ENCODE results near the gene PLCB1. TPM values are rescaled to one million over a fixed set of nuclear protein-coding genes. Genes with fewer than 3 reads are reported as not detected.

The PLCB1 gene
- total and polyA plus RNA-seq, 7 experiments from 2014 or later, result 0.56 to 17.6 (median 2.3) TPM

DNA sequence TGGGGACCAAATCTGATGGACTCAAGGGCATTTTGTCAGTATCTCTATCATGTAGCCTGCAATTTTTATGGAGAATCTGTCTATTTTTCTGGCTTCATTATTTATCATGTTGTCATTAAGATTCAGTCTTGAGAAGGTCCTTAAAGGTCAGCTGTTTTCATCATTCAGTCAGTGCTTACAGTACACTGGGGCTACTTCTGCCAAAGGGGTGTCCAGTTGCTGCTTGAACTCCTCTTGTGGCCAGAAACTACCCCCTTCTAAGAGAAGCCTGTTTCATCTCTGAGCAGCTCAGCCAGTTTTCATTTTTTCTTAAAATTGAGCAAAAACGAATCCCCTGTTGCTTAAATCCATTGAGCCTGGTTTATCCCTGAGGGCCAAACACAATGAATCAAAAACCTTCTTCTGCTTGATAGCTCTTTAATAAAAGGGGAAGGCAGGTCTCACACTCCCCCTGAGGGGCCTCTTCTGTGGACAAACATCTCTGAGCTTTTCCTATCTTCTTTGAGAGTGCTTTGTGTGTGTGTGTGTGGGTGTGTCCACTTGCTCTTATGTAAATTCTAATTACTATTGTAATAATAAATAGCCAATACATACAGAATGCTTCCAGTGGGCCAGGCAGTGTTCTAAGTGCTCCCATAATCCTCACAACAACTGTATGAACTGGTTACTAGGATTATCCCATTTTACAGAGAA lies 172.2 kb downstream of the PLCB1 start:
- no peak overlapping the region for H3K27ac ChIP-seq (ENCODE audit: low read depth, low read length)
- no peak overlapping the region for H3K4me3 Mint-ChIP-seq
- peaks cover 0 to 8% of the 10 kb centered on the region in 2 donors for H3K4me1 ChIP-seq (ENCODE audit: control insufficient read depth in 2 of 2, insufficient read depth in 2 of 2, low read length in 2 of 2)
- intact Hi-C loops (cut with micrococcal nuclease), result loop anchor here (10.0 kb wide), 2 partner anchors 369 to 421 kb away; no protein-coding TSS in a partner anchor
- H3K27ac Mint-ChIP-seq, result no peak overlapping the region
- ATAC-seq (no peak), DNase-seq (no peak)
- H3K36me3 Mint-ChIP-seq, result no peaks in the 10 kb centered on the region
- no peaks in the 10 kb centered on the region for H3K9me3 ChIP-seq (ENCODE audit: control insufficient read depth in 2 of 3, low read length in 3 of 3)
- H3K27me3 Mint-ChIP-seq, result peaks cover 0 to 2% (median 0%) of the 10 kb centered on the region in 5 donors
- no peaks in the 10 kb centered on the region for H3K27me3 ChIP-seq (ENCODE audit: control insufficient read depth in 2 of 2, insufficient read depth in 2 of 2, low read length in 2 of 2)
- H3K4me3 ChIP-seq (ENCODE audit: low read length), result no peak overlapping the region
- H3K9me3 Mint-ChIP-seq, result peaks cover 0 to 6% (median 0%) of the 10 kb centered on the region in 11 donors
- CTCF ChIA-PET, result no interaction called here
- POLR2A ChIA-PET, result no interaction called here
- H3K4me1 Mint-ChIP-seq, result peaks cover 0 to 8% (median 0%) of the 10 kb centered on the region in 7 donors
- no peaks in the 10 kb centered on the region for H3K36me3 ChIP-seq (ENCODE audit: control insufficient read depth in 2 of 3, insufficient read depth in 3 of 3, low read length in 3 of 3)

DNA sequence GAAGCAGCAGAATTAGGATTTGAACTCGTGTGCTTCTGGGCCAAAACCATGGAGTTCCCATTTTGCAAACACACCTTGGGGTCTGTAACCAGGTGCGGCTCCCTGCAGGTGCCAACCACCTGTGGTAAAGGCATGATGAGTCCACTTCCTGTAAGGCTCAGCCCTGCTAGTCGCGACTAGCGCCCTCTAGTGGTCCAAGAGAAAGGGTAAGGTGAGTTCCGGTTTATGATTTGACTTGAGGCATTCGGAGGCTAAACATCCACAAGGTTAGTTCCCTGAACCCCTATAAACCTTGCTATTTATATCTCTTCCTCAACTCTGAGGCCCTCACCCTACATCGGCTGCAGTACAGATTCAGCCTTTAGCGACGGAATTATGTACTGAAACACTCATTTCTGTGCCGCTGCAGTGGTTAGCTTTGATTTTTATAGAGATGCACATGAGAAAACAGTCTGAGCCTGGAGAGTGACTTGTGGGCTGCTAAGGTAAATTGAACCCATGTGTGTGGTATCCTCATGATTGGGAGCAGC lies 173.4 kb downstream of the PLCB1 start:
- Mint-ChIP-seq H3K9me3 (no peaks in the 10 kb centered on the region), H3K27me3 (no peaks in the 10 kb centered on the region), H3K4me1 (peaks cover 0 to 8% (median 0%) of the 10 kb centered on the region in 7 donors), H3K36me3 (no peaks in the 10 kb centered on the region), H3K4me3 (peak overlapping the region in 2 of 10 donors; percentile 28 to 45), H3K27ac (no peak overlapping the region)
- peak; percentile 36 to 78 (median 64) for DNase-seq
- ChIA-PET CTCF (no interaction called here), POLR2A (no interaction called here)
- Histone ChIP-seq H3K27me3 (ENCODE audit: control insufficient read depth in 2 of 2, insufficient read depth in 2 of 2, low read length in 2 of 2) (no peaks in the 10 kb centered on the region), H3K27ac (ENCODE audit: low read depth, low read length) (no peak overlapping the region), H3K9me3 (ENCODE audit: control insufficient read depth in 2 of 3, low read length in 3 of 3) (no peaks in the 10 kb centered on the region), H3K4me1 (ENCODE audit: control insufficient read depth in 2 of 2, insufficient read depth in 2 of 2, low read length in 2 of 2) (peaks cover 0 to 8% of the 10 kb centered on the region in 2 donors), H3K4me3 (ENCODE audit: low read length) (no peak overlapping the region), H3K36me3 (ENCODE audit: control insufficient read depth in 2 of 3, insufficient read depth in 3 of 3, low read length in 3 of 3) (no peaks in the 10 kb centered on the region)
- intact Hi-C loops (cut with micrococcal nuclease), result loop anchor here (1.0 to 10.0 kb wide), 4 partner anchors 173 to 419 kb away; partner anchors contain the start of gene PLCB1 (in 1 of the 2)
- peak; percentile 95 for ATAC-seq

- peaks cover 0 to 8% (median 0%) of the 10 kb centered on the region in 7 donors for H3K4me1 Mint-ChIP-seq
- Histone ChIP-seq H3K4me1 (ENCODE audit: control insufficient read depth in 2 of 2, insufficient read depth in 2 of 2, low read length in 2 of 2) (peaks cover 0 to 8% of the 10 kb centered on the region in 2 donors), H3K36me3 (ENCODE audit: control insufficient read depth in 2 of 3, insufficient read depth in 3 of 3, low read length in 3 of 3) (no peaks in the 10 kb centered on the region), H3K4me3 (ENCODE audit: low read length) (no peak overlapping the region), H3K9me3 (ENCODE audit: control insufficient read depth in 2 of 3, low read length in 3 of 3) (no peaks in the 10 kb centered on the region), H3K27me3 (ENCODE audit: control insufficient read depth in 2 of 2, insufficient read depth in 2 of 2, low read length in 2 of 2) (no peaks in the 10 kb centered on the region), H3K27ac (ENCODE audit: low read depth, low read length) (no peak overlapping the region)
- H3K4me3 Mint-ChIP-seq, result no peak overlapping the region
- intact Hi-C loops (cut with micrococcal nuclease), result loop anchor here (10.0 kb wide), 2 partner anchors 372 to 418 kb away; no protein-coding TSS in a partner anchor
- H3K27me3 Mint-ChIP-seq, result no peaks in the 10 kb centered on the region
- no peaks in the 10 kb centered on the region for H3K36me3 Mint-ChIP-seq
- ChIA-PET POLR2A (no interaction called here), CTCF (interaction anchor here (0.6 to 1.3 kb wide), 4 partner anchors 9 to 176 kb away, joined by 3 to 5 read pairs (median 3); no protein-coding TSS in a partner anchor)
- no peak for DNase-seq
- no peaks in the 10 kb centered on the region for H3K9me3 Mint-ChIP-seq
- ATAC-seq, result no peak
- H3K27ac Mint-ChIP-seq, result no peak overlapping the region
Observed at GRCh38 chr20:8306937-8307336, 174.9 kb downstream of the PLCB1 start.

- POLR2A ChIA-PET, result no interaction called here
Observed at GRCh38 chr20:8309634-8310033, 177.6 kb downstream of the PLCB1 start.

GRCh38 chr20:8310618-8311017 lies 178.6 kb downstream of the PLCB1 start:
- Histone ChIP-seq H3K27ac (ENCODE audit: low read depth, low read length) (no peak overlapping the region), H3K4me3 (ENCODE audit: low read length) (no peak overlapping the region), H3K4me1 (ENCODE audit: control insufficient read depth in 2 of 2, insufficient read depth in 2 of 2, low read length in 2 of 2) (no peaks in the 10 kb centered on the region), H3K9me3 (ENCODE audit: control insufficient read depth in 2 of 3, low read length in 3 of 3) (no peaks in the 10 kb centered on the region), H3K27me3 (ENCODE audit: control insufficient read depth in 2 of 2, insufficient read depth in 2 of 2, low read length in 2 of 2) (no peaks in the 10 kb centered on the region), H3K36me3 (ENCODE audit: control insufficient read depth in 2 of 3, insufficient read depth in 3 of 3, low read length in 3 of 3) (no peaks in the 10 kb centered on the region)
- Mint-ChIP-seq H3K9me3 (peaks cover 0 to 2% (median 0%) of the 10 kb centered on the region in 11 donors), H3K27ac (no peak overlapping the region), H3K4me3 (no peak overlapping the region), H3K4me1 (peaks cover 0 to under 1% (median 0%) of the 10 kb centered on the region in 7 donors), H3K36me3 (no peaks in the 10 kb centered on the region), H3K27me3 (peaks cover 0 to 8% (median 0%) of the 10 kb centered on the region in 5 donors)
- no peak for DNase-seq
- CTCF ChIA-PET, result no interaction called here
- intact Hi-C loops (cut with micrococcal nuclease), result no loop called here
- no peak for ATAC-seq
- POLR2A ChIA-PET, result no interaction called here

More at GRCh38 chr20:8309634-8310033, 177.6 kb downstream of the PLCB1 start:
- peaks cover 0 to under 1% (median 0%) of the 10 kb centered on the region in 11 donors for H3K9me3 Mint-ChIP-seq
- H3K4me1 Mint-ChIP-seq, result peaks cover 0 to 8% (median 0%) of the 10 kb centered on the region in 7 donors
- no peak overlapping the region for H3K27ac Mint-ChIP-seq
- H3K36me3 ChIP-seq (ENCODE audit: control insufficient read depth in 2 of 3, insufficient read depth in 3 of 3, low read length in 3 of 3), result no peaks in the 10 kb centered on the region
- DNase-seq (no peak), ATAC-seq (no peak)
- CTCF ChIA-PET, result no interaction called here
- no peaks in the 10 kb centered on the region for H3K36me3 Mint-ChIP-seq
- no peaks in the 10 kb centered on the region for H3K27me3 ChIP-seq (ENCODE audit: control insufficient read depth in 2 of 2, insufficient read depth in 2 of 2, low read length in 2 of 2)
- no peak overlapping the region for H3K4me3 ChIP-seq (ENCODE audit: low read length)
- peaks cover 0 to under 1% (median 0%) of the 10 kb centered on the region in 5 donors for H3K27me3 Mint-ChIP-seq
- no peaks in the 10 kb centered on the region for H3K9me3 ChIP-seq (ENCODE audit: control insufficient read depth in 2 of 3, low read length in 3 of 3)
- intact Hi-C loops (cut with micrococcal nuclease), result loop anchor here (10.0 kb wide), 2 partner anchors 375 to 415 kb away; no protein-coding TSS in a partner anchor
- peaks cover 0 to 8% of the 10 kb centered on the region in 2 donors for H3K4me1 ChIP-seq (ENCODE audit: control insufficient read depth in 2 of 2, insufficient read depth in 2 of 2, low read length in 2 of 2)
- H3K27ac ChIP-seq (ENCODE audit: low read depth, low read length), result no peak overlapping the region
- H3K4me3 Mint-ChIP-seq, result no peak overlapping the region

- no peaks in the 10 kb centered on the region for H3K9me3 ChIP-seq (ENCODE audit: control insufficient read depth in 2 of 3, low read length in 3 of 3)
- no peak overlapping the region for H3K27ac ChIP-seq (ENCODE audit: low read depth, low read length)
- no peak overlapping the region for H3K4me3 ChIP-seq (ENCODE audit: low read length)
- H3K27ac Mint-ChIP-seq, result no peak overlapping the region
- H3K9me3 Mint-ChIP-seq, result peaks cover 0 to 2% (median 0%) of the 10 kb centered on the region in 11 donors
- intact Hi-C loops (cut with micrococcal nuclease), result no loop called here
- H3K4me1 ChIP-seq (ENCODE audit: control insufficient read depth in 2 of 2, insufficient read depth in 2 of 2, low read length in 2 of 2), result no peaks in the 10 kb centered on the region
- no peaks in the 10 kb centered on the region for H3K4me1 Mint-ChIP-seq
- ATAC-seq, result no peak
- no peaks in the 10 kb centered on the region for H3K36me3 ChIP-seq (ENCODE audit: control insufficient read depth in 2 of 3, insufficient read depth in 3 of 3, low read length in 3 of 3)
- H3K27me3 Mint-ChIP-seq, result peaks cover 0 to 8% (median 0%) of the 10 kb centered on the region in 5 donors
- H3K36me3 Mint-ChIP-seq, result no peaks in the 10 kb centered on the region
- DNase-seq, result no peak
- no peak overlapping the region for H3K4me3 Mint-ChIP-seq
- ChIA-PET CTCF (no interaction called here), POLR2A (no interaction called here)
- H3K27me3 ChIP-seq (ENCODE audit: control insufficient read depth in 2 of 2, insufficient read depth in 2 of 2, low read length in 2 of 2), result no peaks in the 10 kb centered on the region
Observed at GRCh38 chr20:8313073-8313472, 181.0 kb downstream of the PLCB1 start.
